SK-N-MC (cell line): Measurements from ENCODE around the gene ITIH1.

Source experiments
- EZH2 ChIP-seq: fragments of 200-600 bp; sonication (generic); IDR thresholded peaks from one replicate; pipeline ENCODE4 v1.6.1; 2017; ENCODE audit warnings: antibody characterized with exemption
- FOXP2 ChIP-seq: optimal IDR thresholded peaks from 2 replicates; pipeline ENCODE3; 2011; ENCODE audit warnings: mild to moderate bottlenecking, moderate library complexity; ENCODE audit not compliant: insufficient read depth; ENCODE audit errors: extremely low read length, control extremely low read depth
- POLR2AphosphoS5 ChIP-seq: IDR thresholded peaks from 2 replicates; pipeline ENCODE4 v1.6.1; 2012; ENCODE audit warnings: mild to moderate bottlenecking, low read depth, low read length, borderline replicate concordance

DNA sequence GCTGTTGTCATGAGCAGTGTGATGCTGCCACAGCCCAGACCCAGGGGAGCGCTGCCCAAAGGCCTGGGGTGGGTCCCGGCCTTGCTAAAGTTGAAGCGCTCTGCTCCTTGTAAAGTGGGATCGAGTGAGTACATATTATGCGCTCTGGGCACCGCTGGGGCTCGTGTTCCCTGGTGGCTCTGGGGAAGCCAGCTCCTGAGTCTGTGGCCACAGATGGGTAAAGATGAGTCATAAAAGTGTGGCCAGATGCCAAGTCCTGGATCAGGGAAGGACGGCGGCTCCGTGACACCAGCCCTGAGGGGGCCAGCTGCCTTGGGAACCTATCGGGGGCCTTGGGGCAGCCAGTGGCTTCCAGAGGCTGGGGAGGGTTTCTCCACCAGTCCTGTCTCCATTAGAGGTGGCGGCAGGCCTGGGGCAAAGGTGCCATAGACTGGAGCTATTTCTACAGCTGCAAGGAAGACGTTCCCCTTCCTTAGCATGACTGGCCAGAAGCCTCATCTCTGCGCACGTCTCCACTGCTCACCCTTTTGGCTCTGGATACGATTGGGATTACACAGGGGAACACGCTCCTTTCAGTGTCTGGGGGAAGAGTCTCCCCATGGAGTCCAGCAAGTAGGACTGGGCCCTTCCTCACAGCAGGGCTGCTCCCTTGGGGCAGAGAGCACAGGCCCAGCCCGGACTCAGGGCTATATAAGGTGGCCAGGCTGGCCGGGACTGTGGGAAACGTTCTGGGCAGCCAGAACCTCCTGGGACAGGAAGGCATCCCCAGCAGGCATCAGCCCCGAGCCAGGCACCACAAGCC is 54.3 kb downstream of the ITIH1 start:
- TF ChIP-seq EZH2 (no peak), POLR2AphosphoS5 (no peak), FOXP2 (no peak)
